ENCODE measurements around the gene RAB25.
"Not testable (repeated sequence)": the region's sequence is repeated elsewhere in the genome, so short reads cannot be mapped to it uniquely, and the experiment has no call there.

RAB25 gene

GRCh38 chr1:156111355-156111962, 50.5 kb downstream of the RAB25 start:
- H3K36me3 ChIP-seq (ENCODE audit: insufficient read depth, low read length): no peaks in the 10 kb centered on the region
- H3K4me3 ChIP-seq: no peak overlapping the region
- TF ChIP-seq EZH2 (IDR thresholded peaks at IDR 0.05) (no peak), POLR2AphosphoS5 (IDR thresholded peaks at IDR 0.05; ENCODE audit: borderline replicate concordance, low read depth, low read length) (no peak), FOXP2 (optimal IDR thresholded peaks at IDR 0.05; ENCODE audit: control extremely low read depth, extremely low read length, insufficient read depth) (no peak)
- DNase-seq (ENCODE audit: low read depth, low spot score): no peak
- no peaks in the 10 kb centered on the region for H3K9me3 ChIP-seq (ENCODE audit: low read depth, low read length)
- H3K9ac ChIP-seq (ENCODE audit: insufficient read length): no peak overlapping the region
- peak overlapping the region; percentile 96; the same call in 1 of the 2 replicates for H3K27ac ChIP-seq

GRCh38 chr1:156112276-156113137, 51.5 kb downstream of the RAB25 start:
- DNase-seq (ENCODE audit: low read depth, low spot score): no peak
- no peak overlapping the region for H3K9ac ChIP-seq (ENCODE audit: insufficient read length)
- H3K36me3 ChIP-seq (ENCODE audit: insufficient read depth, low read length): no peaks in the 10 kb centered on the region
- TF ChIP-seq EZH2 (IDR thresholded peaks at IDR 0.05) (no peak), FOXP2 (optimal IDR thresholded peaks at IDR 0.05; ENCODE audit: control extremely low read depth, extremely low read length, insufficient read depth) (no peak), POLR2AphosphoS5 (IDR thresholded peaks at IDR 0.05; ENCODE audit: borderline replicate concordance, low read depth, low read length) (no peak)
- H3K4me3 ChIP-seq: no peak overlapping the region
- H3K27ac ChIP-seq: peak overlapping the region; percentile 96
- no peaks in the 10 kb centered on the region for H3K9me3 ChIP-seq (ENCODE audit: low read depth, low read length)

DNA sequence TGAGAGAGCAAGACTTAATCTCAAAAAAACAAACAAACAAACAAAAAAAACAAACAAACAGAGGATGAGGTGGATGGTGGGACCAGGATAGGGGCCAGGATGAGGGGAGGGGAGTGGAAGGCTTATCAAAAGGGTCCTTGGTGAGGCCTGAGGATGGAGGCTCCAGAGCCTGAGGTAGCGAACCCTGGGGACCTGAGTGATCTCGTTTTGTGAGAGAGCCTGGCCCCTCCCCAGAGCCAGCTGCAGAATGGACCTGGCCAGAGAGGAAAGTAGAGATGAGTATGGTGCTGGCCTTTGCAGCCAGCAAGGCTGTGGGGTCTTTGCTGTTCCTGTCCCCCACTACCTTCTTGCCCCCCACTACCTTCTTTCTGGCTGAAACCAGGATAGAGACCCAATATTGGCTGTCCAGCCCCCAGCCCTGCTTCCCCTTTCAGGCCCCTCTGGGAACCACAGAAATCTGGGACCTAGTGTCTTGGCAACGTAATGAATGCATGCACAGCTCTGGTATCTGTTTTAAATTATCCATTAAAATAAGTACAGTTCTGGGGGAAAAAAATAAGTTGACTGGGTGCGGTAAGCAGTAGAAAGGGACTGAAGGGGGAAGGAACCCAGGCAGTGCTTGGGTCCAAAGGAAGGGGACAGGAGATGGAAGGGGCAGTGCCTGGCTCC, 52.5 kb downstream of the RAB25 start:
- Histone ChIP-seq H3K9me3 (ENCODE audit: low read depth, low read length) (no peaks in the 10 kb centered on the region), H3K36me3 (ENCODE audit: insufficient read depth, low read length) (no peaks in the 10 kb centered on the region), H3K9ac (ENCODE audit: insufficient read length) (peak overlapping the region; percentile 42), H3K4me3 (peak overlapping the region; percentile 89), H3K27ac (peak overlapping the region; percentile 96)
- no peak for DNase-seq (ENCODE audit: low read depth, low spot score)
- TF ChIP-seq FOXP2 (optimal IDR thresholded peaks at IDR 0.05; ENCODE audit: control extremely low read depth, extremely low read length, insufficient read depth): no peak
- no peak for TF ChIP-seq POLR2AphosphoS5 (IDR thresholded peaks at IDR 0.05; ENCODE audit: borderline replicate concordance, low read depth, low read length)
- no peak for TF ChIP-seq EZH2 (IDR thresholded peaks at IDR 0.05)

- Histone ChIP-seq H3K9me3 (ENCODE audit: low read depth, low read length) (no peaks in the 10 kb centered on the region), H3K36me3 (ENCODE audit: insufficient read depth, low read length) (no peaks in the 10 kb centered on the region), H3K4me3 (peak within 1 kb of the TSS; percentile 89), H3K27ac (peak within 1 kb of the TSS; percentile 96), H3K9ac (ENCODE audit: insufficient read length) (peak within 1 kb of the TSS; percentile 79)
- no peak for DNase-seq (ENCODE audit: low read depth, low spot score)
- TF ChIP-seq POLR2AphosphoS5 (IDR thresholded peaks at IDR 0.05; ENCODE audit: borderline replicate concordance, low read depth, low read length) (peak; percentile 97), FOXP2 (optimal IDR thresholded peaks at IDR 0.05; ENCODE audit: control extremely low read depth, extremely low read length, insufficient read depth) (no peak)
These were observed 53.4 kb downstream of the RAB25 start, which contains the start of gene LMNA for GRCh38 chr1:156114101-156114918. TSS of gene LMNA (plus strand) at chr1:156114711. CDS start at chr1:156114919, 208 bp downstream.

- Histone ChIP-seq H3K9ac (ENCODE audit: insufficient read length) (peak overlapping the region; percentile 79), H3K27ac (peak overlapping the region; percentile 59; the same call in 1 of the 2 replicates), H3K9me3 (ENCODE audit: low read depth, low read length) (no peaks in the 10 kb centered on the region), H3K4me3 (peak overlapping the region; percentile 89), H3K36me3 (ENCODE audit: insufficient read depth, low read length) (0 out of 2 replicates have a peak, but pooled peaks cover 4% of the 10 kb centered on the region)
- TF ChIP-seq POLR2AphosphoS5 (IDR thresholded peaks at IDR 0.05; ENCODE audit: borderline replicate concordance, low read depth, low read length): no peak
- TF ChIP-seq FOXP2 (optimal IDR thresholded peaks at IDR 0.05; ENCODE audit: control extremely low read depth, extremely low read length, insufficient read depth): no peak
- TF ChIP-seq EZH2 (IDR thresholded peaks at IDR 0.05): no peak
- DNase-seq (ENCODE audit: low read depth, low spot score): no peak
These were observed 54.1 kb downstream of the RAB25 start for GRCh38 chr1:156114919-156115513.

- Histone ChIP-seq H3K4me3 (peak overlapping the region; percentile 89), H3K9me3 (ENCODE audit: low read depth, low read length) (no peaks in the 10 kb centered on the region), H3K27ac (peak overlapping the region; percentile 69; the same call in 1 of the 2 replicates), H3K9ac (ENCODE audit: insufficient read length) (peak overlapping the region; percentile 79), H3K36me3 (ENCODE audit: insufficient read depth, low read length) (0 out of 2 replicates have a peak, but pooled peaks cover 5% of the 10 kb centered on the region)
- TF ChIP-seq FOXP2 (optimal IDR thresholded peaks at IDR 0.05; ENCODE audit: control extremely low read depth, extremely low read length, insufficient read depth) (no peak), POLR2AphosphoS5 (IDR thresholded peaks at IDR 0.05; ENCODE audit: borderline replicate concordance, low read depth, low read length) (no peak; the same call in 1 of the 2 replicates), EZH2 (IDR thresholded peaks at IDR 0.05) (no peak)
- DNase-seq (ENCODE audit: low read depth, low spot score): no peak
These were observed 54.8 kb downstream of the RAB25 start for GRCh38 chr1:156115514-156116374.

GRCh38 chr1:156116731-156117130, 55.8 kb downstream of the RAB25 start:
- H3K9me3 ChIP-seq (ENCODE audit: low read depth, low read length); H3K36me3 ChIP-seq (ENCODE audit: insufficient read depth, low read length); DNase-seq (ENCODE audit: low read depth, low spot score): not testable (repeated sequence)
- peak overlapping the region; percentile 69 for H3K27ac ChIP-seq
- H3K9ac ChIP-seq (ENCODE audit: insufficient read length): peak overlapping the region; percentile 49
- H3K4me3 ChIP-seq: peak overlapping the region; percentile 89
